ENCODE data around the gene CTSO. TPM values are rescaled to one million over a fixed set of nuclear protein-coding genes. Genes with fewer than 3 reads are reported as not detected.

The CTSO gene
- polyA plus RNA-seq, 1 donor from 2014 or later = 32.6 TPM

DNA sequence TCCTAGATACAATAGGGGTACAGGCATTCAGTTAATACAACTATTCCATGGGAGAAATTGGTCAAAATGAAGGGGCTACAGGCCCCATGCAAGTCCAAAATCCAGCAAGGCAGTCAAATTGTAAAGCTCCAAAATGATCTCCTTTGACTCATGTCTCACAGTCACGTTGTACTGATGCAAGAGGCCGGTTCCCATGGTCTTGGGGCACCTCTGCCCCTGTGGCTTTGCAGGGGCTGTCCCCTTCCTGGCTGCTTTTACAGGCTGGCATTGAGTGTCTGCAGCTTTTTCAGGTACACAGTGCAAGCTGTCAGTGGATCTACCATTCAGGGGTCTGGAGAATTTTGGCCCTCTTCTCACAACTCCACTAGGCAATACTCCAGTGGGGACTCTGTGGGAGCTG lies 75.1 kb downstream of the CTSO start:
- peaks cover 0 to 6% (median 1%) of the 10 kb centered on the region in 3 donors for H3K9me3 Mint-ChIP-seq
- no peaks in the 10 kb centered on the region for H3K36me3 Mint-ChIP-seq
- no peak overlapping the region for H3K27ac Mint-ChIP-seq
- no peak overlapping the region for H3K4me3 Mint-ChIP-seq
- peaks cover 3% of the 10 kb centered on the region for H3K27me3 Mint-ChIP-seq
- peaks cover 0 to 1% (median 0%) of the 10 kb centered on the region in 3 donors for H3K4me1 Mint-ChIP-seq

DNA sequence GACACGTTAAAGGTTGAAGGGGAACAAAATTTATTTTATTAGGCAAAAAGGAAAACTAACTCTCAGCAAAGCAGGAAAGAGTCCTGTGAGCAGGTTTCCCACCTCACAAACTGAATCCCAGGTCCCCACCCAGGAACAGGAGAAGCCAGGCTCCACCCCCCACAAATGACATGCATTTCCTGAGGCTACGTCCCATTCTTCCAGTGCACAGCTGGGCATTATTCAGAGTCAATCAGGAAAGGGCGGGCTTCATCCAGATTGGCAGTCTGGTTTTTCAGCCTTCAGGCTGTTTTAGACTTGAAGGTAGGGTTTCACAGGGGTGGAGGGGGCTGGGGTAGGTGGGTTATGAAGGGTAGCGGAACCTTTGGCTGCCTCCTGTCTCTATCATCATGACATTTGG lies 75.7 kb downstream of the CTSO start:
- H3K4me1 Mint-ChIP-seq = peaks cover 0 to 1% (median 0%) of the 10 kb centered on the region in 3 donors
- H3K27me3 Mint-ChIP-seq = peaks cover 3% of the 10 kb centered on the region
- H3K9me3 Mint-ChIP-seq = peaks cover 0 to 6% (median 0%) of the 10 kb centered on the region in 3 donors
- H3K4me3 Mint-ChIP-seq = no peak overlapping the region
- H3K36me3 Mint-ChIP-seq = no peaks in the 10 kb centered on the region
- H3K27ac Mint-ChIP-seq = no peak overlapping the region

DNA sequence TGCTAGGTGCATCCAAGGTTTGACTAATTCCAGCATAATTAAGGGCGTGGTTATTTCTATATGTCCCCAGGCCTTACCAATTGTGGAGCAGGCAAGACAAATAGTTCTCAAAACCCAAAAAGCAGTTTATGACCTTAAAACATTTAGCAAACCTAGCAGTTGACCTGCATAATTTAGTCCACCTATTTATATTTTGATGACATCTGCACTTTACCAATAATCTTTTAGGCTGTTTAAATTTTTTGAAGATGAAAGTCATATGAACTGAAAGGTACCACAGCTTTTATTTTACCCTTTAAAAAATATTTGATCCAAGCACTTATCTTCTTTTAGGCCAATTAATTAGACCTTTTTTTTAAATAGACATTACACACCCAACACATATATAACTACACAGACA lies 77.8 kb downstream of the CTSO start:
- peaks cover 0 to 1% (median 0%) of the 10 kb centered on the region in 3 donors for H3K4me1 Mint-ChIP-seq
- H3K4me3 Mint-ChIP-seq = no peak overlapping the region
- peaks cover 0 to 6% (median 0%) of the 10 kb centered on the region in 3 donors for H3K9me3 Mint-ChIP-seq
- H3K27me3 Mint-ChIP-seq = no peaks in the 10 kb centered on the region
- no peaks in the 10 kb centered on the region for H3K36me3 Mint-ChIP-seq
- no peak overlapping the region for H3K27ac Mint-ChIP-seq

Other genes with a start within 250 kb of the CTSO start
- gene GUCY1B1, start 194.8 kb downstream of the CTSO start, polyA plus RNA-seq = 0.31 TPM
- gene ASIC5, start 87.6 kb downstream of the CTSO start, polyA plus RNA-seq = not detected
- not detected for gene TDO2, start 50.2 kb downstream of the CTSO start, polyA plus RNA-seq

All from IgD-negative memory B cell (primary cell).